Measurements from ENCODE around the gene NFATC4. TPM values are rescaled to one million over a fixed set of nuclear protein-coding genes. Genes with fewer than 3 reads are reported as not detected.

Gene NFATC4
- total and polyA plus RNA-seq, 2 donors (not counting 1 experiment from before 2014, with no cell fraction given): 3.1 to 7.6 TPM

- Mint-ChIP-seq H3K4me1 (peaks cover 12% of the 10 kb centered on the region), H3K27ac (no peak overlapping the region), H3K27me3 (peaks cover 26% of the 10 kb centered on the region), H3K4me3 (no peak overlapping the region), H3K9me3 (ENCODE audit: insufficient read depth) (no peaks in the 10 kb centered on the region)
- no peak overlapping the region for H3K9ac ChIP-seq (ENCODE audit: low read length)
- H2AFZ ChIP-seq (ENCODE audit: insufficient read depth, low read depth, low read length, poor library complexity, severe bottlenecking): no peak overlapping the region
- ATAC-seq (ENCODE audit: low read depth) (no peak), DNase-seq (no peak)
- ChIA-PET CTCF (interaction anchor here (0.9 to 5.7 kb wide), 4 partner anchors 10 to 92 kb away, joined by 3 to 55 read pairs (median 4); partner anchors contain the start of gene ADCY4), POLR2A (no interaction called here)
- peaks cover 0 to 19% (median 2%) of the 10 kb centered on the region in 4 experiments for H3K27me3 ChIP-seq (replicated peaks in 1 of 4; ENCODE audit: control extremely low read depth in 1 of 4, control insufficient read depth in 3 of 4, insufficient read depth in 4 of 4, low read length in 3 of 4)
- H4K20me1 ChIP-seq (ENCODE audit: control insufficient read depth, insufficient read depth, low read length, poor library complexity, severe bottlenecking): no peaks in the 10 kb centered on the region
- H3K9me3 ChIP-seq (ENCODE audit: control extremely low read depth in 1 of 3, control insufficient read depth in 2 of 3, insufficient read depth in 1 of 3, low read length in 2 of 3): no peaks in the 10 kb centered on the region
- H3K27ac ChIP-seq (ENCODE audit: low read length in 2 of 2): no peak overlapping the region
- 80% methylated on average over 1 of the region's 7 CpGs for WGBS (ENCODE audit: insufficient coverage)
- H3K4me1 ChIP-seq (ENCODE audit: control insufficient read depth in 2 of 2, insufficient read depth in 2 of 2, low read length in 2 of 2): peaks cover 8 to 13% of the 10 kb centered on the region in 2 donors
- H3K4me3 ChIP-seq (ENCODE audit: control extremely low read depth in 1 of 5, extremely low read depth in 1 of 5, insufficient read depth in 1 of 5, low read depth in 2 of 5, low read length in 4 of 5): no peak overlapping the region
- intact Hi-C loops (cut with micrococcal nuclease): no loop called here
- no peak for TF ChIP-seq CTCF (IDR thresholded peaks at IDR 0.05)
- no peak for TF ChIP-seq EZH2 (IDR thresholded peaks at IDR 0.05; ENCODE audit: borderline replicate concordance, insufficient read depth, low read depth, low read length, poor library complexity, severe bottlenecking)
- no peak overlapping the region for H3K4me2 ChIP-seq (replicated peaks; ENCODE audit: low read depth, low read length, poor library complexity, severe bottlenecking)
- peaks cover 2% of the 10 kb centered on the region for H3K79me2 ChIP-seq (ENCODE audit: control insufficient read depth, insufficient read depth, low read length)
- no peaks in the 10 kb centered on the region for H3K36me3 ChIP-seq (replicated peaks in 1 of 2; ENCODE audit: control extremely low read depth in 1 of 2, control insufficient read depth in 1 of 2, extremely low read depth in 1 of 2, insufficient read depth in 2 of 2, low read length in 1 of 2)
Observed at GRCh38 chr14:24343795-24344660, 24.0 kb upstream of the NFATC4 start.

- Histone ChIP-seq H3K4me3 (ENCODE audit: control extremely low read depth in 1 of 5, extremely low read depth in 1 of 5, insufficient read depth in 1 of 5, low read depth in 2 of 5, low read length in 4 of 5) (no peak overlapping the region), H3K4me1 (ENCODE audit: control insufficient read depth in 2 of 2, insufficient read depth in 2 of 2, low read length in 2 of 2) (no peaks in the 10 kb centered on the region), H3K27me3 (replicated peaks in 1 of 4; ENCODE audit: control extremely low read depth in 1 of 4, control insufficient read depth in 3 of 4, insufficient read depth in 4 of 4, low read length in 3 of 4) (peaks cover 0 to 32% (median 9%) of the 10 kb centered on the region in 4 experiments), H3K79me2 (ENCODE audit: control insufficient read depth, insufficient read depth, low read length) (no peaks in the 10 kb centered on the region), H3K9ac (ENCODE audit: low read length) (no peak overlapping the region), H3K4me2 (replicated peaks; ENCODE audit: low read depth, low read length, poor library complexity, severe bottlenecking) (no peak overlapping the region), H3K27ac (ENCODE audit: low read length in 2 of 2) (no peak overlapping the region), H4K20me1 (ENCODE audit: control insufficient read depth, insufficient read depth, low read length, poor library complexity, severe bottlenecking) (no peaks in the 10 kb centered on the region), H3K36me3 (replicated peaks in 1 of 2; ENCODE audit: control extremely low read depth in 1 of 2, control insufficient read depth in 1 of 2, extremely low read depth in 1 of 2, insufficient read depth in 2 of 2, low read length in 1 of 2) (no peaks in the 10 kb centered on the region), H3K9me3 (ENCODE audit: control extremely low read depth in 1 of 3, control insufficient read depth in 2 of 3, insufficient read depth in 1 of 3, low read length in 2 of 3) (no peaks in the 10 kb centered on the region), H2AFZ (ENCODE audit: insufficient read depth, low read depth, low read length, poor library complexity, severe bottlenecking) (no peak overlapping the region)
- intact Hi-C loops (cut with micrococcal nuclease): no loop called here
- Mint-ChIP-seq H3K27me3 (peaks cover 48% of the 10 kb centered on the region), H3K4me1 (no peaks in the 10 kb centered on the region), H3K9me3 (ENCODE audit: insufficient read depth) (no peaks in the 10 kb centered on the region), H3K27ac (no peak overlapping the region), H3K4me3 (no peak overlapping the region)
- ChIA-PET CTCF (interaction anchor here (0.7 to 5.7 kb wide), 2 partner anchors 13 to 84 kb away, joined by 3 to 55 read pairs; partner anchors contain the start of gene ADCY4), POLR2A (no interaction called here)
- TF ChIP-seq CTCF (IDR thresholded peaks at IDR 0.05) (no peak), EZH2 (IDR thresholded peaks at IDR 0.05; ENCODE audit: borderline replicate concordance, insufficient read depth, low read depth, low read length, poor library complexity, severe bottlenecking) (no peak)
- no peak for ATAC-seq (ENCODE audit: low read depth)
- 67% methylated on average over 1 of the region's 1 CpG for WGBS (ENCODE audit: insufficient coverage)
- DNase-seq: no peak
Observed at GRCh38 chr14:24347134-24347533, 20.9 kb upstream of the NFATC4 start.

All from B cell (primary cell).